GM18520 (cell line): ENCODE measurements around the gene WDFY3.
"Not testable (repeated sequence)": the region's sequence is repeated elsewhere in the genome, so short reads cannot be mapped to it uniquely, and the experiment has no call there.

Source experiments
- ATAC-seq: cut with Tn5 transposase; IDR thresholded peaks from one replicate; pipeline ENCODE4 v1.9.1; 2021; ENCODE audit not compliant: unreplicated experiment

The WDFY3 gene

GRCh38 chr4:84722720-84723119 is 243.8 kb downstream of the WDFY3 start:
- ATAC-seq: no peak

- no peak for ATAC-seq
Observed at GRCh38 chr4:84719115-84719514, 247.4 kb downstream of the WDFY3 start.

- ATAC-seq: no peak
Observed at GRCh38 chr4:84718699-84719098, 247.8 kb downstream of the WDFY3 start.

- ATAC-seq: no peak
Observed at GRCh38 chr4:84710548-84710947, 255.9 kb downstream of the WDFY3 start.

DNA sequence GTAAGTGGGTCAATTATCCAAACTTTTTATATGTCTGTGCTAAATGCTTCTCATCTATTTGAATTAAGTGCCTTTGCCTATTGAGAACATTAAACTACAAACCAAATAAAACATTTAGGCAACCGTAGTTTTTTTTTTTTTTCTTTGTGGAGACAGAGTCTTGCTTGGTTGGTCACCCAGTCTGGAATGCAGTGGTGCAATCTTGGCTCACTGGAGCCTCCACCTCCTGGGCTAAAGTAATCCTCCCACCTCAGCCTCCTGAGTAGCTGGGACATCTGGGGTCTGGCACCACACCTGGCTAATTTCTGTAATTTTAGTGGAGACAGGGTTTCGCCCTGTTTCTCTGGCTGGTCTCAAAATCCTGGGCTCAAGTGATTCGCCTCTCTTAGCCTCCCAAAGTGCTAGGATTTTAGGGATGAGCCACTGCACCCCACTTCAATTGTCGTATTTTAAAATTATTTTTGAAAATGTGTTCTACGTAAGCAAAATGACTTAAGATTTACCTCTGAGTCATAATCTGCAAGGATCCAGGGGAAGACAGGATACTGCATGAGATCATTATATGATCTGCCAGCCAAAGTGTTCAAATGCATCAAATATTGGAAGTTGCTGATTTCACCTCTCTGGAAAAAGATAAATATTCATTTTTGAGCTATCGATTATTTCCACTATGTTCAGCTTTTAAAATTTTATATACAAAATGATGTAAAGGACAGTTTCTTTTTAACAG is 257.9 kb downstream of the WDFY3 start:
- no peak for ATAC-seq

- no peak for ATAC-seq
Observed at GRCh38 chr4:84706286-84706685, 260.2 kb downstream of the WDFY3 start.

GRCh38 chr4:84699001-84699671 is 267.4 kb downstream of the WDFY3 start:
- no peak for ATAC-seq

DNA sequence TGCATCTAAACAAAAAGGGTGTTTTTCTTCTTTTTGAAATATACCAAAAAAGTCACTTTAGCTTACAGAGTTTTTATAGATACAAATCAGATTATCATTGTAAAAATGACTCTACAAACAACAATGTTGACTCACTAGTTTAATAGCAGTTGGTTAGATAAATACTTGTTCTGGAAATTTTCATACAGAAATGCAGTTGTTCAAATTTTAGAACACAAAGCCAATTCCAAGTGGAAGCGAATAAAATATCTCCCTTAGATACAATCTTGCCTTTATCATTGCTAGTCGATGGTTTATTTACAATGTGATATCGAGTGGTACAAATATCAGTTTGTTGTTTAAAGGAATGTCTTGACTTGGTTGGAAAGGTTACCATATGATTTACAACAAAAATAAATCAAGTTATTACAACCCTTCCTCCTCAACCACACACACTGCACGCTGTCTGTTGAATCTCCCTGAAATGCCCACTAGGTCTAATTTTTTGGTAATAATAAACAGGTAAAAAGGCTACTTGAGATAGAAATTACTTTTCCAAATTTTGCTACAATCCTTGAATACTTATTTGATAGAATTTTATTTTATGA is 268.8 kb downstream of the WDFY3 start:
- ATAC-seq: no peak

GRCh38 chr4:84697159-84697558 is 269.3 kb downstream of the WDFY3 start:
- ATAC-seq: no peak

DNA sequence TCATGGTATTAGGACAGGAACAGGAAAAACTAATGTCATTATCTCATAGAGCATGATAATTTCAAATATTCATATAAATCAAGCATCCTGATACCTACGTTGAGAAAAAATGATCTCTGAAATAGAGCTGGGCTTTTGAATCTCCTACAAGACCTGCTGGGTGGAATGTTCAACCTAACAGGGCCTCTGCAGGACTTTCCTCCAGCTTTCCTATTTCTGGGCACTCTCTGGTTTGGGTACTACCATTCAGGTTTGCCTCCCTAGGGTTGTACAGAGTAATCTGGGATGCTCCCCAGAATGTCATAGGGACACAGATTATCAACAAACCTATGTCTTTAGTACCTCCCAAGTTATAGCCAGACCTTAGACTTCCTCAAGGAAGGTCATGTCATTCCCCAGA is 274.7 kb downstream of the WDFY3 start:
- no peak for ATAC-seq

DNA sequence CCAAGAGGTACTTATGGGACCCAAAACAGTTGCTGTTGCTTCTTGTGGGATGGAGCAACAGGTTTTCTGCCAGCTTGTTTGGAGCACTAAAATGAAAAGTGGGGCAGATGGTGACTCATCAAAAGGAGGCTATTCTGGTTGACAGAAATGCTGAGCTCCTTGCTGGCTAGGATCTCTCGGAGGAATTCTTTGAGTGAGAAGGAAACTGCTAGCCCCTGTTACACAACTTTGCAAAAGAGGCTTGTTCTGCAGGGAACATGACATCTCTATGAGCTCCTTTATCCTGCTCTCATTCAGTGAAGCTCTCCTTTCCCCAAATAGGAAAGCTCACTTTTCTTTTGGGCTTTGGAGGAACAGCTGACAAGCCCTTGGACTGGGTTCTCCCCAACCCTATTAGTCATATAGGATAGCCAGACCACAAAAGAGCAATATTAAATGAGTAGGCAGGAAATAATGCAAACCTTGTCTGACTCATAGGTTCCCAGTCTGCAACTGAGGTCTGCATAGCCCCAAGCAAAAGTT is 275.3 kb downstream of the WDFY3 start:
- ATAC-seq: no peak

GRCh38 chr4:84690481-84690880 is 276.0 kb downstream of the WDFY3 start:
- no peak for ATAC-seq

- ATAC-seq: no peak
Observed at GRCh38 chr4:84689197-84689596, 277.3 kb downstream of the WDFY3 start.

- ATAC-seq: no peak
Observed at GRCh38 chr4:84688605-84689004, 277.9 kb downstream of the WDFY3 start.

DNA sequence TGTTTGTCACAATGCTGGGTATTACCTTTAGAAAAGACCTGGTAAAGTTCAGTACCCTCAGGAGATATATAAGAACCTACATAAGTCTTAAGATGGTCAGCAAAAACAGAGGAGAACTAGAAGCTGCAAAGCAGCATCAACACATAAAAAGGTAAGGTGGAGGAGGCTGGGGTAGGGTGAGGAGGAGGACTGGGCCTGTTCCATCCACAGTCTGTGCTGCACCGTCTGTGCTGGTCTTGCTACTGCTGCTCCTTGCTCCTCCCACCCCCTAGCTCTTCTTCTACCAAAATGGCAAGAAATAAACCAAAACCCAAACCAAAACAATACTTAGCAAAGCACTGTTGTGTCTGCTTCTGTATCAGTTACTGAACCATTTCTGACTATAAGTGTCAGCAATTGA is 281.4 kb downstream of the WDFY3 start:
- no peak for ATAC-seq

DNA sequence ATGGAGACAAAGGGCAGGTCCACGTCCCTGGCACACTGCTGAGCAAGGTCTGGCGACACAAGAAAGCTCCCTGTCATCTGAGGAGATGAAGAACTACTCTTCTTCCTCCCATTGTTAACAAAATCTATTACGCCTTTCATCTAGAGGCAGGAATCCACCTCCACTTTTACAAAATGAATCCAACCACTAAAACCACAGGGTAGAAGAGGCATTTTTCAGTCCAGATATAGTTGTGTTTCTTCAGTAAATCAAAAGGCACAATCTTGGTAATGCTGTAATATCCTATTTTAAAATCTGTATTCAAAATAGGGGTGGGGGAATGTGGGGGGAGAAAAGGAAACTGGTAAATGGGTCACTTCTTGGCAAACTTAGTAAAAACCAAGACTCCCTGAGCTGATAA is 282.1 kb downstream of the WDFY3 start:
- no peak for ATAC-seq

- ATAC-seq: no peak
Observed at GRCh38 chr4:84683064-84683850, 283.2 kb downstream of the WDFY3 start.

DNA sequence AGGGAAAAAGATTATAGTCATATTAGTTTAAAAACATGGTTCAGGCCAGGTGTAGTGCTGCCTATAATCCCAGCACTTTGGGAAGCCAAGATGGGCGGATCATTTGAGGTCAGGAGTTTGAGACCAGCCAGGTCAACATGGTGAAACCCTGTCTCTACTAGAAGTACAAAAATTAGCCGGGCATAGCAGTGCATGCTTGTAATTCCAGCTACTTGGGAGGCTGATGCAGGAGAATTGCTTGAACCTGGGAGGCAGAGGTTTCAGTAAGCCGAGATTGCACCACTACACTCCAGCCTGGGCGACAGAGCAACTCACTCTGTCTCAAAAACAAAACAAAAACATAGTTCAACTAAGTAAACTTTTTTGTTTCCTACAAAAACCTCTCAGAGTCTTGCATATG is 283.8 kb downstream of the WDFY3 start:
- not testable (repeated sequence) for ATAC-seq

GRCh38 chr4:84681486-84682274 is 284.8 kb downstream of the WDFY3 start:
- ATAC-seq: no peak

GRCh38 chr4:84680956-84681355 is 285.5 kb downstream of the WDFY3 start:
- no peak for ATAC-seq
